Natural killer cell treated with Interleukin-12 subunit alpha and Interleukin-12 subunit beta and Interleukin-15 and Interleukin-18, amount 100 ng/mL, for 72 hours (primary cell): ENCODE results near the gene OTUD3. TPM values are rescaled to one million over a fixed set of nuclear protein-coding genes. Genes with fewer than 3 reads are reported as not detected.
"Not testable (repeated sequence)": the region's sequence is repeated elsewhere in the genome, so short reads cannot be mapped to it uniquely, and the experiment has no call there.

ENCODE experiments used
- ATAC-seq, 2 donors: fragments of 150-1000 bp; cut with Tn5 transposase in 1 of 2; sonication (Bioruptor Pico), chemical (Tn5 transposase) in 1 of 2; 2 replicates each; pipeline ENCODE4 v1.10.0; 2021
- DNase-seq: peaks from one replicate; pipeline ENCODE4 v3.0.0; 2022; ENCODE audit warnings: low spot score
- H3K27ac Mint-ChIP-seq, 2 donors: 1 replicate in 1 of 2; 2 replicates in 1 of 2; pipeline ENCODE4 v1.8.0; 2022; ENCODE audit warnings: mixed read lengths in 2 of 2, mild to moderate bottlenecking in 1 of 2, moderate library complexity in 1 of 2
- H3K27me3 Mint-ChIP-seq, 2 donors: 1 replicate in 1 of 2; 2 replicates in 1 of 2; pipeline ENCODE4 v1.8.0; 2022; ENCODE audit warnings: mixed read lengths in 2 of 2
- H3K36me3 Mint-ChIP-seq: one replicate; pipeline ENCODE4 v1.8.0; 2022; ENCODE audit warnings: mixed read lengths
- H3K4me1 Mint-ChIP-seq, 2 donors: 1 replicate in 1 of 2; 2 replicates in 1 of 2; pipeline ENCODE4 v1.8.0; 2022; ENCODE audit warnings: low read depth in 2 of 2, mixed read lengths in 2 of 2, mild to moderate bottlenecking in 1 of 2
- H3K4me3 Mint-ChIP-seq: one replicate; pipeline ENCODE4 v1.8.0; 2022; ENCODE audit warnings: mixed read lengths
- H3K9me3 Mint-ChIP-seq: 2 replicates; pipeline ENCODE4 v1.8.0; 2022; ENCODE audit warnings: mixed read lengths
- total RNA-seq, 2 donors: library from RNA; stranded (reverse); gene quantifications; one replicate each; pipeline ENCODE4 v1.2.3, GENCODE V29; 2022

The OTUD3 gene
- total RNA-seq, 2 donors from 2014 or later: 11.6 to 27.4 TPM

DNA sequence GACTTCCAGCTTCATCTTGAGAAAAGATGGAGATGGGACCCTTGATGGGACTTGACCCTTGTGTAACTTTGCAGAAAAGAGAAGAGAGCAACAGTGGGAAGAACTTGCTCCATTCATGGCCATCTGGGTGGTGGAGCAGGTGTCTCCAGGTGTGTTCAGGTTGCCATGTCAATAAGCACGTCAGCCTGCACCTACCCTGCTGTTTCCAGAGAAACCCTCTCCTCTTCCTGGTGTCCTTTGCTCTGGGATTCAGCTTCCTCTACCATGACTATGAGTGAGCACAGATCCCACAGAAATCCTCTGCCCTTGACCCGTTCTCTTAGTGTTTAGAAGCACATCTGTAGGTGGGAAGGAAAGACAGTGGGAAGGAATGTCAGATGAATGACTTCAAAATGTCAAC is 21.8 kb upstream of the OTUD3 start:
- no peak overlapping the region for H3K27ac Mint-ChIP-seq
- peaks cover 19 to 25% of the 10 kb centered on the region in 2 donors for H3K27me3 Mint-ChIP-seq
- no peaks in the 10 kb centered on the region for H3K9me3 Mint-ChIP-seq
- no peaks in the 10 kb centered on the region for H3K36me3 Mint-ChIP-seq
- ATAC-seq (no peak), DNase-seq (no peak)
- H3K4me1 Mint-ChIP-seq: no peaks in the 10 kb centered on the region
- H3K4me3 Mint-ChIP-seq: no peak overlapping the region

DNA sequence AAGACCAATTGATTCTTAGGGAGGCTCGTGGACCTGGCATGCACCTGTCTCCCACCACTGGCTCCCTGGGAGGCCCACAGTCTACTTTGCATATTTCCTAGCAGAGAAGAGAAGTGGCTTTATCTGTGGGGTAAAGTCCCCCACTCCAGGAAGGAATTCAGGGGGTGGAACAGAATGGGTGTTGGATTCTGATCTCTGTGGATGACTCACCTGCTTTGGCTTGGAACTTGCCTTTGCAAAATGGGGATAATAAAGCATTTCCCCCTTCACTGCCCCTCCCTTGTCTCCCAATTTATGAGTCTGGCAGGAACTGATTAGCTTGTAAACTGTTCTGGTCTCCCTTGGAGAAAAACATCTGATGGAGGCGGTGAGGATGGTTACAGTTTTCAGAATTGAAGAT is 21.2 kb upstream of the OTUD3 start:
- DNase-seq (no peak), ATAC-seq (no peak)
- no peaks in the 10 kb centered on the region for H3K4me1 Mint-ChIP-seq
- H3K27me3 Mint-ChIP-seq: peaks cover 21 to 27% of the 10 kb centered on the region in 2 donors
- H3K36me3 Mint-ChIP-seq: no peaks in the 10 kb centered on the region
- no peaks in the 10 kb centered on the region for H3K9me3 Mint-ChIP-seq
- H3K27ac Mint-ChIP-seq: no peak overlapping the region
- no peak overlapping the region for H3K4me3 Mint-ChIP-seq

DNA sequence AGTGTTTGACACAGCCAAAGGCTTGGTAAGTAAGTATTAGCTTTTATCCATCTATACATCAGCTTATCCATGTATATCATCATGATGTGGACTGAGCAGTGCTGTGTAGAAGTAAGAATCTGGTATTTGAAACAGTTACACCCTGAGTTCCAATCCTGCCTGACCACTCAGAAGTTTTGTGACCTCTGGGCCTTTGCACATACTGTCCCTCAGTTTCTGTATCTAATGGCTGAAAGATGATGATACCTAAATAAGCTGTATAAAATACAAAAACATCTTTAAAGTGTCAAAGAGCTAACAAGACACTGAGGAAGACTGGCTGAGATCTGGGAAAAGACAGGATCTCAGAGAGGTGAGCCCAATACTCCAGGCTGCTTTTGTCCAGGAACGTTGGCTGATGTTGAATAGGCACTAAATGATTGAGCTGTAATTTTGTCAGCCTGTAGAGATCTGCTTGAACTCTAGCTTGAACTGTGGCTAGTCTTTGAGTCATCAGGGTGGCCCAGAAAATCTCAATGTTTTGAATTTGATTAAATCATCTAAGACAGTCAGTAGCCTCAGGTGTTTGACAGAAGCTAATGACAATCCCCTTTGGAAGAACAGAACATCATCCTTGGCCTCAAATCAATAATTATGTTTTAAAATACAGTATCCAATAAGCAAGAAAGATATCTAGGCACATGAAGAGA is 20.2 kb upstream of the OTUD3 start:
- Mint-ChIP-seq H3K27me3 (peaks cover 31 to 33% of the 10 kb centered on the region in 2 donors), H3K27ac (no peak overlapping the region), H3K36me3 (no peaks in the 10 kb centered on the region), H3K4me3 (no peak overlapping the region), H3K9me3 (no peaks in the 10 kb centered on the region), H3K4me1 (no peaks in the 10 kb centered on the region)
- DNase-seq (no peak), ATAC-seq (no peak)

DNA sequence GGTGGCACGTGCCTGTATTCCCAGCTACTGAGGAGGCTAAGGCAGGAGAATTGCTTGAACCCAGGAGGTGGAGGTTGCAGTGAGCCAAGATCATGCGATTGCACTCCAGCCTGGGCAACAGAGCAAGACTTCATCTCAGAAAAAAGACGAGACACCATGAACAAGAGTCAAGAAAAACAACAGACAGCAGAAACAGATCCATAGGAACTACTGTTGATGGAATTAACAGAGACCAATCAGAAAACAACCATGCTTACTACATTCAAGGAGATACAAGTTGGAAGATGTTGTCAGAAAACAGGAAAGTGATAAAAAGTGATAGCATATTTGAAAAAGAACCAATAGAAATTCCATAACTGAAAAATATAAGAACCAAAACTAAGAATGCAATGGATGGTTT is 19.3 kb upstream of the OTUD3 start:
- Mint-ChIP-seq H3K36me3 (no peaks in the 10 kb centered on the region), H3K4me1 (no peaks in the 10 kb centered on the region), H3K27ac (no peak overlapping the region), H3K27me3 (peaks cover 30 to 32% of the 10 kb centered on the region in 2 donors), H3K4me3 (no peak overlapping the region), H3K9me3 (no peaks in the 10 kb centered on the region)
- no peak for ATAC-seq
- DNase-seq: no peak

DNA sequence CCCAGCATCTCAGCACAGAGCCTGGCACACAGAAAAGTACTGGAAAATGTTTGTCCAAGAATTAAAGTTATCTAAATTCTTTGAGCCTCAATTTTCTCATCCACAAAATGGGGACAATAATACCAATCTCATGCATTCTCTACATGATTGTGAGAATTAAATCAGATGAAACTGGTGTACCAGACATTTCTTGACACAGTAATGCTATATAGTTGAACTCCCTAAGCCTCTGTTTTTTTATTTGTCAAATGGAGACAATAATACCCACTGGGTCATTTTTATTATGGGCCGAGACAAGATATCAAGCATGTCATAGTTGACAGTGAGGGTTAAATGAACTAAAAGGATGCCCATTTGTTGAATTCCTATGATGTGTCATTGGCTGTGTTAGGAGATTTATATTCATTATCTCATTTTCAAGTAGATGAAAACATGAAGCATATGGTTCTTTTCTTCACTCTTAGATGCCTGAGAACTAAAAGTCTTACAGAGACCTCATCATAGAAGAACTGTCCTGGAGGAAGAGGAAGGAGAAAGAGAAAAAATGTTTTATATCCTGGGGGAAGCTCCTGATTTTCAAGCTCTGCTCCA is 17.5 kb upstream of the OTUD3 start:
- H3K27me3 Mint-ChIP-seq: peaks cover 29 to 42% of the 10 kb centered on the region in 2 donors
- ATAC-seq (no peak), DNase-seq (no peak)
- no peaks in the 10 kb centered on the region for H3K4me1 Mint-ChIP-seq
- H3K9me3 Mint-ChIP-seq: no peaks in the 10 kb centered on the region
- H3K36me3 Mint-ChIP-seq: no peaks in the 10 kb centered on the region
- H3K27ac Mint-ChIP-seq: no peak overlapping the region
- H3K4me3 Mint-ChIP-seq: no peak overlapping the region

DNA sequence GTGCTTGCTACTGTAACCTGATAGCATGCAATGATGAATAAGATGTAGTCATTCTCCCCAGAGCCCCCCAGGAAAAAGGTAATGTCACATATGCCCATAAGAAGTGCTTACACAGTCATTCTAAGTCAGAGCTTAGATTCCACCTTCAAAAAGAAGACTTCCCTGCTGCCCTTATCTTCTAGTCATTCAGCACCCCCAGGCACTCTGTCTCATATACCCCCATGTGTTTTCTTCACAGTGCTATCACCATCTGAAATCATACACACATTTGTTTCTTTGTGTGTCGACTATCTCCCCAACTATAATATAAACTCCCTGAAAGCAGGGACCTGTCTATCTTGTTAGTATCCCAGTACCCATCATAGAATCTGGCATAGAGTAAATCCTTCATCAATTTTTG is 16.2 kb upstream of the OTUD3 start:
- H3K27ac Mint-ChIP-seq: no peak overlapping the region
- peaks cover 36 to 42% of the 10 kb centered on the region in 2 donors for H3K27me3 Mint-ChIP-seq
- no peaks in the 10 kb centered on the region for H3K9me3 Mint-ChIP-seq
- no peak overlapping the region for H3K4me3 Mint-ChIP-seq
- ATAC-seq: no peak
- no peak for DNase-seq
- no peaks in the 10 kb centered on the region for H3K36me3 Mint-ChIP-seq
- no peaks in the 10 kb centered on the region for H3K4me1 Mint-ChIP-seq

DNA sequence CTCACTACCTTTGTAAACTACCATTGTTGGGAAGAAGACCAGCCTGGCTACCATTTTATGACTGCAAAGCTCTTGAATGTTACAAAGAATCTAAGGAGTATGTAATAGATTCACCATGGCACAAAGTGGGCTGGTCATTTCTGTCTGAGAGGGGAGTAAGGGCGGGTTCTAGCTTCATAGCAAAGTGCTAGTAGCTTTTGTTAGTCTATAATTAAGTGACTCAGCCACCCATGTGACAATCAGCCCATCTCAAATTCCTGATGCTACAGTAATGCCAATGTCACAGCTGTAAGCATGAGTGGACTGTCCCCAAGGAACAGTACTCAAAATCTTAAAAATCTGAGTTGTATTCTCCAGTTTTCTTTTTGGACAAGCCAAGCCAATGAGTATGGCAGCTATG is 15.4 kb upstream of the OTUD3 start:
- ATAC-seq: no peak
- DNase-seq: no peak
- H3K4me3 Mint-ChIP-seq: no peak overlapping the region
- H3K27ac Mint-ChIP-seq: no peak overlapping the region
- peaks cover 36 to 42% of the 10 kb centered on the region in 2 donors for H3K27me3 Mint-ChIP-seq
- no peaks in the 10 kb centered on the region for H3K4me1 Mint-ChIP-seq
- no peaks in the 10 kb centered on the region for H3K36me3 Mint-ChIP-seq
- no peaks in the 10 kb centered on the region for H3K9me3 Mint-ChIP-seq

DNA sequence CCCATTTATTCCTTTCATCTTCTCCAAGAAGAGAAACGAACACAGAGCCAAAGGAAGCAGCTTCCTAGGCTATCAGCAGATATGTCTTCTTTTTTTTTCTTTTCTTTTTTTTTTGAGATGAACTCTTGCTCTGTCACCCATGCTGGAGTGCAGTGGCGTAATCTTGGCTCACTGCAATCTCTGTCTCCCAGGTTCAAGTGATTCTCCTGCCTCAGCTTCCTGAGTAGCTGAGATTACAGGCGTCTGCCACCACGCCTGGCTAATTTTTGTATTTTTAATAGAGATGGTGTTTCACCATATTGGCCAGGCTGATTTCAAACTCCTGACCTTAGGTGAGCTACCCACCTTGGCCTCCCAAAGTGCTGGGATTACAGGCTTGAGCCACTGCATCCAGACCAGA is 13.6 kb upstream of the OTUD3 start:
- peaks cover 39 to 48% of the 10 kb centered on the region in 2 donors for H3K27me3 Mint-ChIP-seq
- not testable (repeated sequence) for H3K4me1 Mint-ChIP-seq, H3K4me3 Mint-ChIP-seq, H3K36me3 Mint-ChIP-seq, H3K9me3 Mint-ChIP-seq, DNase-seq, H3K27ac Mint-ChIP-seq, ATAC-seq

DNA sequence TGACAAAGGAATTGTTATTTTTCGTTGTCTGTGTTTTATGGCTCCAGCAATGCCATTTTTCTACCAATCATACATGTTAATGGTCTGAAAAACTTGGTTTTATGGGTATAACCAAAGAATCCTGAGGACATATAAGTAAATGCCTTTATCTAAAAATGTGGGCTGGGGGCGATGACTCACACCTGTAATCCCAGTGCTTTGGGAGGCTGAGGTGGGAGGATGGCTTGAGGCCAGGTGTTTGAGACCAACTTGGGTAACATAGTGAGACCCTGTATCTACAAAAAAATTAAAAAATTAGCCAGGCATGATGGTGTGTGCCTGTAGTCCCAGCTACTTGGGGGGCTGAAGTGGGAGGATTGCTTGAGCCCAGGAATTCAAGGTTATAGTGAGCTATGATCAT is 12.7 kb upstream of the OTUD3 start:
- H3K27me3 Mint-ChIP-seq: peaks cover 38 to 49% of the 10 kb centered on the region in 2 donors
- H3K4me3 Mint-ChIP-seq, DNase-seq, H3K27ac Mint-ChIP-seq, H3K4me1 Mint-ChIP-seq, H3K9me3 Mint-ChIP-seq, H3K36me3 Mint-ChIP-seq, ATAC-seq: not testable (repeated sequence)

DNA sequence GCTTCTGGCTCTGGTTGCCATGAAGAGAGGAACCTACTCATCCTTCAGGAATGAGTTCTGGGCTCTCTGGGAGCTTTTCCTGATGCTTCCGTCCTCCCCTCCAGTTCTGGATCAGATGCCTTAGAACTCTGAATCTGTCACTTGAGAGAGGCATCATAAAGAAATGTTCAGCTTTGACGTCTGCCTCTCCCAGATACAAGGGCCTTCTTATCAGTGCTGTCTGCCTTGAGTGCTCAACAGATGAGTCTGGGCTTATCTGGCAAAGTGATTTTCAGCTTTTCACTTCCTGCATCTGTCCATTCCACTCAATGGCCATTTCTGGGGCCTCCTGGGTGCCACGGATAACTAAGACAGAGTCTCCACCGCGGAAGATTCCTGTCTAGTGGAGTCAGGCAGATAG is 12.3 kb upstream of the OTUD3 start:
- Mint-ChIP-seq H3K4me1 (no peaks in the 10 kb centered on the region), H3K36me3 (no peaks in the 10 kb centered on the region), H3K27ac (no peak overlapping the region), H3K9me3 (no peaks in the 10 kb centered on the region), H3K4me3 (no peak overlapping the region), H3K27me3 (peaks cover 36 to 49% of the 10 kb centered on the region in 2 donors)
- ATAC-seq (no peak), DNase-seq (no peak)

DNA sequence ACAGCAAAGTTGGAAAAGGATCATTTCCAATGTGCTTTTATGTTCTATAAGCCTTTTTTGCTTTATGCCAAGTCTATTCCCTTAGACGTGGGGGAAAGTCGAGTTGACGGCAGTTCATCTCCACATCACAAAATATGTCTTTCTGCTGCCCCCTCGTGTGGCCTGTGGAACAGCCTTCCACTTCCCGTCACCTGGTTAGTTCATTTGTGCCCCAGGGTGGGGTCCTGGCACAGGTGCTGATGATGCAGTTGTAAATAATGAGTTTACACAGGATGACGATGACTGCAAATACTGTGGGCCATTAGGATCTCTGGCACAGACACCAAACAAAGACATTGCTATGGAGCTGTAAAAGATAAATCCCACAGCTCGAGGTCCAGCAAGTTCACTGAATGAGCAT is 10.0 kb upstream of the OTUD3 start:
- no peak for ATAC-seq
- H3K27me3 Mint-ChIP-seq: peaks cover 36 to 53% of the 10 kb centered on the region in 2 donors
- H3K4me3 Mint-ChIP-seq: no peak overlapping the region

DNA sequence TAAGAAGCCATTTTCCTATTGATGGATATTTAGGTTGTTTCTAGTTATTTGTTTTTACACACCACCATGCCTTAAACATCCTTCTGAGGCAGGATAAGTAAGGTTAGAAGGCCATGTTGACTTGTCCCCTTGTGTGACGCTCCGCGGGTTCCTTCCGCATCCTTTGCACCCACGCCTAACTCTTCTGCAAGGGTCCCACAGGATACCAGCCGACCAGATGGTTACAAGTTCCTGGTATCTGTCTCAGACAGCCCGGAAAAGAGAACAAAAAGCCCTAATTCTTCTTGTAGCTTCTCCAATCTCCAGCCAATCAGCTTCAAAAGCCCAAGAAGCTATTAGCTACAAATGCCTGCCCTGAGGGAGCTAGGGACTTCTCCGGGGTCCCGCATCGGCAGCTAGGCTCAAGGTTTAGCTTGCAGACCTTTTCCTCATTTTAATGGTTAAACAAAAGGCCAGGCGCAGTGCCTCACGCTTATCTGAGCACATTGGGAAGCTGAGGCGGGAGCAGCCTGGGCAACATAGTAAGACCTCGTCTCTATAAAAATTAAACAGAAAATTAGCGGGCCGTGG is 4.9 kb upstream of the OTUD3 start:
- Mint-ChIP-seq H3K36me3 (no peaks in the 10 kb centered on the region), H3K9me3 (no peaks in the 10 kb centered on the region), H3K27me3 (peaks cover 32 to 35% of the 10 kb centered on the region in 2 donors), H3K4me3 (no peak overlapping the region), H3K27ac (no peak overlapping the region), H3K4me1 (peaks cover 4 to 6% of the 10 kb centered on the region in 2 donors)
- DNase-seq: no peak
- no peak for ATAC-seq

More for the DNA sequence above, 10.0 kb upstream of the OTUD3 start:
- no peak for DNase-seq
- H3K27ac Mint-ChIP-seq: no peak overlapping the region
- no peaks in the 10 kb centered on the region for H3K36me3 Mint-ChIP-seq
- no peaks in the 10 kb centered on the region for H3K9me3 Mint-ChIP-seq
- no peaks in the 10 kb centered on the region for H3K4me1 Mint-ChIP-seq

DNA sequence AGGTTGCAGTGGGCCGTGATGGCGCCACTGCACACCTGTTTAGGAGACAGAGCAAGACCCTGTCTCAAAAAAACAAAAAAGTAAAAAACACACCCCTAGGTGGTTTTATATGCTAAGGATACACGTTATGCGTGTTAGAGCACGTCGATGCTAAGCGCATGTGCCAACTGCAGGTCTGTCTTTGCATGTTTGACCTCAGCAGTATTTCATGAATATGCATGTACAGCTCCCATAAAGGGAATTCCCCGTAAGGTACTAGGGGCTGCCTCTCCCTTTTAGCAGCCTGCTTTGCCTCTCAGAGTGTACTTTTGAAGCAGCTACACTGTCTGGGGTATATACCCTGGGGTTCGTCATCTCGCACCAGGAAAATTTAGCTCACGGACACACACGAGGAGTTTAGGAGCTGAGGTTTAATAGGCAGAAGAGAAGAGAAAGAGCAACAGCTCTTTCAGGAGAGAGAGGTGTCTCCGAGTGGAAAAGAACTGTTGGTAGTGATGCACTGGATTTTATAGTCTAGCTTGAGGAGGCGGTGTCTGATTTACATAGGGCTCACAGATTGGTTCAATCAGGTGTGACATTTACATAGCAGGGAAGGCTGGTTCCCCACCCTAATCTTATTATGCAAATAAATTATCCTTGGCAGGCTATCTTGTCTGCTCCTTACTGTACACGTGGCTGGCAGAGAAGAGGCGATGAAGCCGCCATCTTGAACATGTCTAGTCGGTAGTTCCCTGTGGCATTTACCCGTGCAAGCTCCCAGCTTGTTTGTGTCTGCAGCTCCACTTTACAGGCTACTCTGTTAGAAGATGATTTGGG is 4.2 kb upstream of the OTUD3 start:
- no peaks in the 10 kb centered on the region for H3K36me3 Mint-ChIP-seq
- peaks cover 8 to 9% of the 10 kb centered on the region in 2 donors for H3K4me1 Mint-ChIP-seq
- no peak for ATAC-seq
- no peak overlapping the region for H3K4me3 Mint-ChIP-seq
- no peak overlapping the region for H3K27ac Mint-ChIP-seq
- DNase-seq: no peak
- peaks cover 27% of the 10 kb centered on the region in 2 donors for H3K27me3 Mint-ChIP-seq
- H3K9me3 Mint-ChIP-seq: no peaks in the 10 kb centered on the region

DNA sequence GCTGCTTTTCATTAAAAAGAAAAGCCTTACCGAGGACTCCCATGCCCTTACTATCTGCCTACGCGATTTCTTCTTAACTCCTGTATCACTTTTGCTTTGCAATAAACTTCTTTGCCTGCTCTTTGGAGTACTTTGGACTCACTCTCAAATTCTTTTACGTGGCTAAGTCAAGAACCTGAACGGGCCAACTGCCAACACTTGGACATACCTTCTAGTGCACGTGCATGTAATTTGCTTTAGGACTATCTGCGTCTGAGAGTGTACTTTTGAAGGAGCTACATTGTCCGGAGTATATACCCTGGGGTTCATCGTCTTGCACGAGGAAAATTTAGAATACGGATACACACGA is 3.6 kb upstream of the OTUD3 start:
- no peaks in the 10 kb centered on the region for H3K9me3 Mint-ChIP-seq
- H3K4me3 Mint-ChIP-seq: no peak overlapping the region
- ATAC-seq: no peak
- H3K36me3 Mint-ChIP-seq: no peaks in the 10 kb centered on the region
- no peak for DNase-seq
- no peak overlapping the region for H3K27ac Mint-ChIP-seq
- H3K27me3 Mint-ChIP-seq: peaks cover 21 to 23% of the 10 kb centered on the region in 2 donors
- peaks cover 14 to 15% of the 10 kb centered on the region in 2 donors for H3K4me1 Mint-ChIP-seq
